Liver (tissue), 3 donors: ENCODE data around the gene TMEM184A.

Experiments used
- ATF3 ChIP-seq: IDR thresholded peaks from 2 replicates; pipeline ENCODE4 v1.6.1; 2016; ENCODE audit warnings: antibody characterized with exemption
- CTCF ChIP-seq: fragments of 150-350 bp; IDR thresholded peaks from 2 replicates; pipeline ENCODE4 v1.5.1; 2017; ENCODE audit warnings: improper control_type of control experiment, low read depth, low read length; ENCODE audit not compliant: missing input control
- EGR1 ChIP-seq, 2 donors: IDR thresholded peaks; 2 replicates each; pipeline ENCODE4 v1.6.1; 2016 to 2018; ENCODE audit warnings: antibody characterized with exemption in 2 of 2, low read depth in 2 of 2
- FOXA2 ChIP-seq: IDR thresholded peaks from 2 replicates; pipeline ENCODE4 v1.6.1; 2016; ENCODE audit warnings: antibody characterized with exemption
- GABPA ChIP-seq, 2 donors: IDR thresholded peaks in 1 of 2; conservative IDR thresholded peaks in 1 of 2; 2 replicates each; pipeline ENCODE4 v1.6.1; 2016; ENCODE audit warnings: antibody characterized with exemption in 2 of 2, mild to moderate bottlenecking in 1 of 2, moderate library complexity in 1 of 2
- HNF4G ChIP-seq: IDR thresholded peaks from 2 replicates; pipeline ENCODE4 v1.6.1; 2016; ENCODE audit warnings: antibody characterized with exemption
- JUND ChIP-seq, 2 donors: IDR thresholded peaks; 2 replicates each; pipeline ENCODE4 v1.6.1; 2016; ENCODE audit warnings: antibody characterized with exemption in 2 of 2
- MAX ChIP-seq: IDR thresholded peaks from 2 replicates; pipeline ENCODE4 v1.6.1; 2016; ENCODE audit warnings: antibody characterized with exemption
- RAD21 ChIP-seq, 2 donors: IDR thresholded peaks; 2 replicates each; pipeline ENCODE4 v1.6.1; 2016; ENCODE audit warnings: antibody characterized with exemption in 2 of 2, mild to moderate bottlenecking in 2 of 2
- REST ChIP-seq: IDR thresholded peaks from 2 replicates; pipeline ENCODE4 v1.6.1; 2016; ENCODE audit warnings: antibody characterized with exemption, mild to moderate bottlenecking
- RXRA ChIP-seq, 2 donors: IDR thresholded peaks; 2 replicates each; pipeline ENCODE4 v1.6.1; 2017 to 2018; ENCODE audit warnings: antibody characterized with exemption in 2 of 2, mild to moderate bottlenecking in 1 of 2
- SP1 ChIP-seq: IDR thresholded peaks from 2 replicates; pipeline ENCODE4 v1.6.1; 2018; ENCODE audit warnings: antibody characterized with exemption, mild to moderate bottlenecking
- YY1 ChIP-seq: IDR thresholded peaks from 2 replicates; pipeline ENCODE4 v1.6.1; 2016; ENCODE audit warnings: antibody characterized with exemption, mild to moderate bottlenecking
- ZBTB33 ChIP-seq: IDR thresholded peaks from 2 replicates; pipeline ENCODE4 v1.6.1; 2016; ENCODE audit warnings: antibody characterized with exemption
- donor health status: healthy.
- donor health status: healthy.

GRCh38 chr7:1559626-1560590, 3.9 kb upstream of the TMEM184A start:
- TF ChIP-seq CTCF (no peak), REST (no peak), ZBTB33 (no peak), YY1 (no peak), HNF4G (no peak), FOXA2 (no peak), JUND (IDR thresholded peaks at IDR 0.05) (no peak), ATF3 (no peak), SP1 (no peak), RXRA (IDR thresholded peaks at IDR 0.05) (no peak), EGR1 (IDR thresholded peaks at IDR 0.05; ENCODE audit: low read depth in 2 of 2) (no peak), MAX (no peak), RAD21 (IDR thresholded peaks at IDR 0.05) (no peak), GABPA (IDR thresholded peaks at IDR 0.05 in 1 of 2, conservative IDR thresholded peaks at IDR 0.05 in 1 of 2) (no peak)
